Measurements from ENCODE around the gene FCRL1. TPM values are rescaled to one million over a fixed set of nuclear protein-coding genes. Genes with fewer than 3 reads are reported as not detected.

Gene FCRL1
- polyA plus RNA-seq, 6 donors from 2014 or later: 294 to 743 (median 458) TPM

DNA sequence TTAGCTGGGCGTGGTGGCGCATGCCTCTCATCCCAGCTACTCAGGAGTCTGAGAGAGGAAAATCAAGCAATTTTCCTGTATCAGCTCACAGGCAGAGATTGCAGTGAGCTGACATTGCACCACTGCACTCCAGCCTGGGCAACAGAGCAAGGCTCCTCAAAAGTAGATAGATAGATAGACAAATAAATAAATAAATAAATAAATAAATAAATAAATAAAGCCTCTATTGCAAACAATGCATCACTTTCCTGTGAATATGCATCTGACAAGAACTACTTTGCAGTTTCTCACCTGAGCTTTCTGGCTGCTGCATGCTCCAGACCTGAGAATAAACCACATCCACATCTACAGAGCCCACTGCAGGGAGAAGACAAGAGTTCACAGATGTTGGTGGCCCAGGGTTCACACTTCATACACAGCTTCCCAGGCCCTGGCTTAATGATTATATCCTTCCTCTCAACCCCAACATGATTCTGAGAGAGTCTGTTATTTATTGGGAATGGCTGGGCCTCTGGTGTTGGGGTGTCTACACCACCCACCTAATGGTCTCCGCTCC is 71.6 kb downstream of the FCRL1 start:
- no peak for DNase-seq
- peak overlapping the region in 4 of 6 donors; percentile 24 to 85 (median 54) for H3K27ac Mint-ChIP-seq
- peaks cover 42 to 47% (median 42%) of the 10 kb centered on the region in 3 donors for H3K4me1 Mint-ChIP-seq
- H3K9me3 Mint-ChIP-seq: no peaks in the 10 kb centered on the region
- H3K36me3 Mint-ChIP-seq: peaks cover 32 to 54% of the 10 kb centered on the region in 2 donors
- H3K4me3 Mint-ChIP-seq: peak overlapping the region in 1 of 8 donors; percentile 33
- no peaks in the 10 kb centered on the region for H3K27me3 Mint-ChIP-seq
- no peak for ATAC-seq (ENCODE audit: low read depth in 2 of 2)

Other genes with a start within 250 kb of the FCRL1 start
- gene FCRL4, start 222.0 kb downstream of the FCRL1 start, polyA plus RNA-seq (ENCODE audit: low read depth in 6 of 6): under 1 TPM in 3 of 6 donors, not detected in 3; 0.08 to 0.23 (median 0.09) TPM
- 100 to 1,000 TPM; 129 to 322 (median 238) TPM for gene FCRL3, start 119.4 kb downstream of the FCRL1 start, polyA plus RNA-seq (ENCODE audit: low read depth in 6 of 6)
- gene FCRL2, start 43.0 kb downstream of the FCRL1 start, polyA plus RNA-seq (ENCODE audit: low read depth in 6 of 6): 10 to 100 TPM; 26.1 to 98.4 (median 41.4) TPM
- not detected for gene CD5L, start 21.7 kb upstream of the FCRL1 start, polyA plus RNA-seq (ENCODE audit: low read depth in 6 of 6)
- not detected for gene KIRREL1, start 173.5 kb upstream of the FCRL1 start, polyA plus RNA-seq (ENCODE audit: low read depth in 6 of 6)